ENCODE data around the gene EREG. TPM values are rescaled to one million over a fixed set of nuclear protein-coding genes. Genes with fewer than 3 reads are reported as not detected.

The EREG gene
- total and polyA plus RNA-seq, 10 of the 15 experiments (the other 5 are each of a cell fraction or from before 2014, with no cell fraction given): not detected

GRCh38 chr4:74335341-74336021 lies 29.5 kb upstream of the EREG start (continued):
- no peak for TF ChIP-seq CUX1 (IDR thresholded peaks at IDR 0.05; ENCODE audit: insufficient replicate concordance, low read depth, low read length)
- no peak for TF ChIP-seq CTCF (IDR thresholded peaks at IDR 0.05 in 2 of 3, conservative IDR thresholded peaks at IDR 0.05 in 1 of 3; ENCODE audit: control insufficient read depth in 2 of 3, extremely low read depth in 1 of 3, insufficient read depth in 1 of 3, low read depth in 3 of 3, low read length in 3 of 3)

GRCh38 chr4:74338792-74339333 lies 26.1 kb upstream of the EREG start:
- DNase-seq (ENCODE audit: low read depth, low spot score) (no peak), ATAC-seq (no peak), FAIRE-seq (no peak)
- Histone ChIP-seq H2AFZ (ENCODE audit: control insufficient read depth, low read depth, low read length) (no peak overlapping the region), H3K79me2 (ENCODE audit: control insufficient read depth, insufficient read depth, low read length) (no peaks in the 10 kb centered on the region), H3K9me3 (replicated peaks; ENCODE audit: control insufficient read depth, insufficient read depth, low read length) (peaks cover under 1% of the 10 kb centered on the region; the same call in 2 of the 3 replicates), H3K27me3 (replicated peaks in 1 of 2; ENCODE audit: control insufficient read depth in 2 of 2, insufficient read depth in 2 of 2, low read length in 1 of 2) (no peaks in the 10 kb centered on the region; a peak in 1 of 4 replicates), H3K4me3 (no peak overlapping the region), H3K9ac (ENCODE audit: control insufficient read depth, insufficient read depth, low read length) (no peak overlapping the region), H4K20me1 (ENCODE audit: control insufficient read depth, insufficient read depth) (no peaks in the 10 kb centered on the region), H3K4me2 (ENCODE audit: control insufficient read depth, insufficient read depth) (no peak overlapping the region), H3K4me1 (ENCODE audit: control insufficient read depth, insufficient read depth, low read length) (peaks cover 5% of the 10 kb centered on the region; the same call in 1 of the 2 replicates), H3K27ac (ENCODE audit: control insufficient read depth, insufficient read depth) (no peak overlapping the region), H3K36me3 (ENCODE audit: control insufficient read depth in 2 of 2, insufficient read depth in 2 of 2, low read length in 1 of 2) (no peaks in the 10 kb centered on the region)
- no TSS peak for BruUV-seq (replicated peaks)
- in situ Hi-C loops (cut with MboI): no loop called here
- ChIA-PET POLR2A (no interaction called here), CTCF (no interaction called here), RAD21 (ENCODE audit: unreplicated experiment) (no interaction called here), SMC1A (ENCODE audit: uncharacterized antibody, unreplicated experiment) (interaction anchor here (1.0 to 1.5 kb wide), 3 partner anchors 14 to 337 kb away, joined by 3 to 6 read pairs (median 3); no protein-coding TSS in a partner anchor)
- intact Hi-C loops (cut with micrococcal nuclease; ENCODE audit: unreplicated experiment): no loop called here
- 77% methylated on average over 4 of the region's 4 CpGs for WGBS (ENCODE audit: insufficient coverage, insufficient replicate concordance, low lambda C conversion rate, missing lambda C conversion rate)
- TF ChIP-seq BACH1 (IDR thresholded peaks at IDR 0.05; ENCODE audit: borderline replicate concordance) (no peak), SRF (IDR thresholded peaks at IDR 0.05; ENCODE audit: low read depth in 2 of 2, low read length in 2 of 2) (no peak), HDGF (IDR thresholded peaks at IDR 0.05) (no peak), TARDBP (IDR thresholded peaks at IDR 0.05; ENCODE audit: borderline replicate concordance) (no peak), ZNF592 (IDR thresholded peaks at IDR 0.05) (no peak), RELA (IDR thresholded peaks at IDR 0.05; ENCODE audit: borderline replicate concordance, partially characterized antibody) (no peak), SMAD1 (IDR thresholded peaks at IDR 0.05; ENCODE audit: low read depth, partially characterized antibody) (no peak), IKZF1 (conservative IDR thresholded peaks at IDR 0.05) (no peak)

All from GM12878 (cell line).